ENCODE measurements around the gene NUP214. TPM values are rescaled to one million over a fixed set of nuclear protein-coding genes. Genes with fewer than 3 reads are reported as not detected.
"Not testable (repeated sequence)": the region's sequence is repeated elsewhere in the genome, so short reads cannot be mapped to it uniquely, and the experiment has no call there.

The NUP214 gene
- total RNA-seq, 4 donors from 2014 or later, result 27.4 to 78.3 (median 47.4) TPM

GRCh38 chr9:131203431-131204218 lies 78.2 kb downstream of the NUP214 start:
- ATAC-seq (ENCODE audit: low FRiP score) (no peak), DNase-seq (ENCODE audit: low spot score) (no peak)
- no peak for TF ChIP-seq CTCF (IDR thresholded peaks at IDR 0.05)

GRCh38 chr9:131204285-131204684 lies 78.9 kb downstream of the NUP214 start:
- DNase-seq (ENCODE audit: low spot score), result no peak
- no peak for TF ChIP-seq CTCF (IDR thresholded peaks at IDR 0.05)

DNA sequence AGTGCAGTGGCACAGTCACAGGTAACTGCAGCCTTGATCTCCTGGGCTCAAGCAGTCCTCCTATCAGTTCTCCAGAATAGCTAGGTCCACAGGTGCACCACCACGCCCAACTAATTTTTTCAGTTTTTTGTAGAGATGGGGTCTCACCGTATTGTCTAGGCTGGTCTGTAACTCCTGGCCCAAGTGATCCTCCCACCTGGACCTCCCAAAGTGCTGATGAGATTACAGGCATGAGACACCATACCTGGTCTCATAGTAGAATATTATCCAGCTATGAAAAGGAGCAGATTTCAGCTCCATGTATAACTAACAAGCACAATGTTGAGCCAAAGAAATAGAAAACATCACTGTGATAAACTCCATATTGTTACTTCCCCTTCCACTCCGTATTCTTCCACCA lies 81.1 kb downstream of the NUP214 start:
- DNase-seq (ENCODE audit: low spot score) (no peak), ATAC-seq (ENCODE audit: low FRiP score) (no peak)
- no peak for TF ChIP-seq CTCF (IDR thresholded peaks at IDR 0.05)

More at GRCh38 chr9:131204285-131204684, 78.9 kb downstream of the NUP214 start:
- ATAC-seq (ENCODE audit: low FRiP score), result no peak

DNA sequence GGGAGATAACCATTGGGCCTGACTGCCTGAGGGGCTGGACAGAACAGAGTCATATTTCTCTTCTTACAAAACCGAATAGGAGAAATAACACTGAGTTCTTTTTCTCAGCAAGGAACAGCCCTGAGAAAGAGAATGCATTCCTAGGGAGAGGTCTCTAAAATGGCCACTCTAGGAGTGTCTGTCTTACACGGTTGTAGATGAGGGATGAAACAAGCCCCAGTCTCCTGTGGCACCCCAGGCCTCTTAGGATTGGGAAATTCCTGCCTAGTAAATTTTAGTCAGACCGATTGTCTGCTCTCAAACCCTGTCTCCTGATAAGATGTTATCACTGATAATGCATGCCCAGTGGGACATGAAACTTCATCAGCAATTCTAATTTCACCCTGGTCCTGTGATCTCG lies 86.5 kb downstream of the NUP214 start:
- DNase-seq (ENCODE audit: low spot score); ATAC-seq (ENCODE audit: low FRiP score): not testable (repeated sequence)

GRCh38 chr9:131214286-131214856 lies 89.0 kb downstream of the NUP214 start:
- DNase-seq (ENCODE audit: low spot score), result no peak
- no peak for ATAC-seq (ENCODE audit: low FRiP score)
- no peak for TF ChIP-seq CTCF (IDR thresholded peaks at IDR 0.05)

GRCh38 chr9:131214876-131215275 lies 89.5 kb downstream of the NUP214 start:
- ATAC-seq (ENCODE audit: low FRiP score), result no peak
- DNase-seq (ENCODE audit: low spot score), result no peak
- TF ChIP-seq CTCF (IDR thresholded peaks at IDR 0.05), result no peak

GRCh38 chr9:131216806-131217205 lies 91.4 kb downstream of the NUP214 start:
- no peak for TF ChIP-seq CTCF (IDR thresholded peaks at IDR 0.05)
- no peak for ATAC-seq (ENCODE audit: low FRiP score)

More at GRCh38 chr9:131216806-131217205, 91.4 kb downstream of the NUP214 start:
- no peak for DNase-seq (ENCODE audit: low spot score)
